ENCODE measurements around the gene TECPR1. TPM values are rescaled to one million over a fixed set of nuclear protein-coding genes. Genes with fewer than 3 reads are reported as not detected.

The TECPR1 gene
- total and polyA plus RNA-seq, 2 donors (not counting 3 experiments of a cell fraction or from before 2014, with no cell fraction given): 12.3 to 97.5 TPM

- dilution Hi-C loops (cut with MboI; ENCODE audit: extremely low pct_ligation_motif_present, low sequenced_read_pairs): no loop called here
- CTCF ChIA-PET: no interaction called here
- intact Hi-C loops (cut with micrococcal nuclease): no loop called here
- H3K9ac ChIP-seq (replicated peaks; ENCODE audit: extremely low read depth, insufficient read depth, low read length): no peak overlapping the region
- no peak overlapping the region for H3K4me3 ChIP-seq (replicated peaks in 1 of 3; ENCODE audit: insufficient read depth in 1 of 3, low read depth in 1 of 3, low read length in 3 of 3)
- no peak overlapping the region for H3K4me2 ChIP-seq (ENCODE audit: insufficient read depth, low read length)
- peaks cover 2 to 35% of the 10 kb centered on the region in 2 experiments for H3K36me3 ChIP-seq (ENCODE audit: control insufficient read depth in 2 of 2, extremely low read depth in 1 of 2, insufficient read depth in 2 of 2, low read length in 2 of 2)
- POLR2A ChIA-PET: no interaction called here
- no peaks in the 10 kb centered on the region for H3K79me2 ChIP-seq (ENCODE audit: control insufficient read depth, insufficient read depth, low read length)
- DNase-seq (ENCODE audit: low read depth, low spot score) (no peak), FAIRE-seq (no peak)
- no TSS peak for BruUV-seq (replicated peaks)
- H3K4me1 ChIP-seq (ENCODE audit: control insufficient read depth, extremely low read depth, insufficient read depth, low read length): no peaks in the 10 kb centered on the region
- no peaks in the 10 kb centered on the region for H4K20me1 ChIP-seq (replicated peaks; ENCODE audit: control insufficient read depth, extremely low read depth, insufficient read depth, low read length)
- H3K9me1 ChIP-seq (replicated peaks; ENCODE audit: control insufficient read depth, extremely low read depth, insufficient read depth, low read length): no peaks in the 10 kb centered on the region
- no peak overlapping the region for H2AFZ ChIP-seq (ENCODE audit: low read depth, low read length)
- TF ChIP-seq GATA2 (IDR thresholded peaks at IDR 0.05; ENCODE audit: insufficient read depth, insufficient read length, low read depth, low read length): no peak
- TF ChIP-seq POLR2AphosphoS5 (IDR thresholded peaks at IDR 0.05; ENCODE audit: insufficient read depth, low read depth, low read length): no peak
- no peak for TF ChIP-seq CTCF (IDR thresholded peaks at IDR 0.05; ENCODE audit: extremely low read depth in 1 of 2, insufficient read depth in 1 of 2, low read depth in 1 of 2, low read length in 2 of 2)
- no peak for TF ChIP-seq MAX (IDR thresholded peaks at IDR 0.05; ENCODE audit: insufficient read depth, insufficient read length)
- no peak for TF ChIP-seq POLR2A (IDR thresholded peaks at IDR 0.05; ENCODE audit: low read depth, low read length)
- no peak for TF ChIP-seq MYC (IDR thresholded peaks at IDR 0.05; ENCODE audit: low read depth, low read length)
- TF ChIP-seq EZH2 (IDR thresholded peaks at IDR 0.05; ENCODE audit: borderline replicate concordance, low read depth, low read length, severe bottlenecking): no peak
- TF ChIP-seq JUN (IDR thresholded peaks at IDR 0.05; ENCODE audit: borderline replicate concordance, insufficient read depth, insufficient read length, low read depth): no peak
- no peak for TF ChIP-seq FOS (IDR thresholded peaks at IDR 0.05; ENCODE audit: borderline replicate concordance, insufficient read depth, low read length)
- no peaks in the 10 kb centered on the region for H3K27me3 ChIP-seq (ENCODE audit: control insufficient read depth in 2 of 2, insufficient read depth in 2 of 2, low read length in 2 of 2)
- no peaks in the 10 kb centered on the region for H3K9me3 ChIP-seq (replicated peaks; ENCODE audit: control insufficient read depth, insufficient read depth, low read length)
- H3K27ac ChIP-seq (ENCODE audit: insufficient read depth, low read depth, low read length): no peak overlapping the region
These were observed 21.1 kb downstream of the TECPR1 start for GRCh38 chr7:98230746-98231471.
